ENCODE results near the gene LRFN3.

- TF ChIP-seq CTCF (IDR thresholded peaks at IDR 0.05; ENCODE audit: low read depth, low read length) (no peak), EZH2phosphoT487 (IDR thresholded peaks at IDR 0.05; ENCODE audit: low read depth) (no peak)
These were observed 20.7 kb upstream of the LRFN3 start for GRCh38 chr19:35915443-35915842.
